Activated CD4-positive, alpha-beta T cell treated with anti-CD3 and anti-CD28 coated beads for 36 hours (primary cell): ENCODE measurements around the gene SYS1. TPM values are rescaled to one million over a fixed set of nuclear protein-coding genes. Genes with fewer than 3 reads are reported as not detected.

ENCODE experiments used
- ATAC-seq: fragments of 200-7000 bp; cut with Tn5 transposase; one replicate; pipeline ENCODE4 v1.10.0; 2021; ENCODE audit warnings: mild to moderate bottlenecking, moderate library complexity
- CTCF ChIA-PET: fragments of 350-600 bp; sonication (Branson Sonifier 250); formaldehyde crosslinking; loops from one replicate; lab custom pipeline; 2021; ENCODE audit warnings: antibody characterized with exemption; lab: Charles Lee
- POLR2A ChIA-PET: fragments of 350-600 bp; sonication (Branson Sonifier 250); formaldehyde crosslinking; loops from one replicate; lab custom pipeline; 2021; ENCODE audit warnings: antibody characterized with exemption, inconsistent platforms; lab: Charles Lee
- DNase-seq: peaks from one replicate; pipeline ENCODE4 v3.0.0-alpha.2; 2020
- H3K27ac Mint-ChIP-seq: one replicate; pipeline ENCODE4 v1.8.0; 2021; ENCODE audit warnings: mixed read lengths
- H3K27me3 Mint-ChIP-seq: one replicate; pipeline ENCODE4 v1.8.0; 2021; ENCODE audit warnings: mixed read lengths
- H3K36me3 Mint-ChIP-seq: one replicate; pipeline ENCODE4 v1.8.0; 2021; ENCODE audit warnings: low read depth, mixed read lengths
- H3K4me1 Mint-ChIP-seq: one replicate; pipeline ENCODE4 v1.8.0; 2021; ENCODE audit warnings: mixed read lengths
- H3K4me3 Mint-ChIP-seq: one replicate; pipeline ENCODE4 v1.8.0; 2021; ENCODE audit warnings: mild to moderate bottlenecking, moderate library complexity, mixed read lengths
- H3K9me3 Mint-ChIP-seq: one replicate; pipeline ENCODE4 v1.8.0; 2021; ENCODE audit warnings: low read depth, mixed read lengths
- intact Hi-C, 2 experiments: fragments of 100-400 bp; cut with DNase I in 1 of 2; cut with micrococcal nuclease in 1 of 2; formaldehyde crosslinking; loops; one replicate each; pipeline versions ENCODE4 v1.14.2 to v1.15.1; 2022 to 2024; cut with DNase I, micrococcal nuclease
- total RNA-seq, 2 experiments: library from RNA; stranded (reverse); gene quantifications; one replicate each; pipeline ENCODE4 v1.2.3, GENCODE V29; 2021

The SYS1 gene
- total RNA-seq, 2 experiments from 2014 or later, result 16.1 to 26.1 TPM

GRCh38 chr20:45323731-45324130 is 39.2 kb upstream of the SYS1 start:
- H3K27ac Mint-ChIP-seq, result no peak overlapping the region
- H3K4me1 Mint-ChIP-seq, result peaks cover 16% of the 10 kb centered on the region
- ChIA-PET POLR2A (no interaction called here), CTCF (interaction anchor here (1.0 to 3.3 kb wide), 7 partner anchors 10 to 133 kb away, joined by 3 to 16 read pairs (median 3); partner anchors contain the start of gene SYS1)
- ATAC-seq (no peak), DNase-seq (no peak)
- H3K36me3 Mint-ChIP-seq, result peaks cover 13% of the 10 kb centered on the region
- no peaks in the 10 kb centered on the region for H3K9me3 Mint-ChIP-seq
- no peak overlapping the region for H3K4me3 Mint-ChIP-seq
- intact Hi-C loops, result no loop called here
- no peaks in the 10 kb centered on the region for H3K27me3 Mint-ChIP-seq

GRCh38 chr20:45325371-45325770 is 37.6 kb upstream of the SYS1 start:
- Mint-ChIP-seq H3K4me1 (peaks cover 8% of the 10 kb centered on the region), H3K27me3 (no peaks in the 10 kb centered on the region)
- CTCF ChIA-PET, result interaction anchor here (2.0 kb wide), 1 partner anchor 38 kb away, joined by 5 read pairs; the partner anchor contains the start of gene SYS1

GRCh38 chr20:45328451-45328850 is 34.5 kb upstream of the SYS1 start:
- CTCF ChIA-PET, result interaction anchor here (0.6 to 1.1 kb wide), 2 partner anchors 27 to 34 kb away, joined by 3 read pairs; no protein-coding TSS in a partner anchor
- Mint-ChIP-seq H3K4me1 (no peaks in the 10 kb centered on the region), H3K4me3 (no peak overlapping the region), H3K27ac (no peak overlapping the region), H3K27me3 (no peaks in the 10 kb centered on the region), H3K36me3 (peaks cover 34% of the 10 kb centered on the region), H3K9me3 (no peaks in the 10 kb centered on the region)
- POLR2A ChIA-PET, result no interaction called here
- DNase-seq, result no peak
- ATAC-seq, result no peak
- intact Hi-C loops, result no loop called here

More at GRCh38 chr20:45325371-45325770, 37.6 kb upstream of the SYS1 start:
- Mint-ChIP-seq H3K4me3 (no peak overlapping the region), H3K36me3 (peaks cover 24% of the 10 kb centered on the region), H3K27ac (no peak overlapping the region), H3K9me3 (no peaks in the 10 kb centered on the region)
- no peak for DNase-seq
- no peak for ATAC-seq
- intact Hi-C loops, result no loop called here
- POLR2A ChIA-PET, result no interaction called here

GRCh38 chr20:45329497-45330319 is 33.2 kb upstream of the SYS1 start:
- peaks cover 34% of the 10 kb centered on the region for H3K36me3 Mint-ChIP-seq
- H3K4me1 Mint-ChIP-seq, result no peaks in the 10 kb centered on the region
- POLR2A ChIA-PET, result no interaction called here
- intact Hi-C loops, result no loop called here
- no peak for ATAC-seq
- DNase-seq, result no peak
- H3K27me3 Mint-ChIP-seq, result no peaks in the 10 kb centered on the region
- no peak overlapping the region for H3K27ac Mint-ChIP-seq
- no peak overlapping the region for H3K4me3 Mint-ChIP-seq
- CTCF ChIA-PET, result no interaction called here
- H3K9me3 Mint-ChIP-seq, result no peaks in the 10 kb centered on the region

GRCh38 chr20:45330476-45330875 is 32.5 kb upstream of the SYS1 start:
- H3K27ac Mint-ChIP-seq, result no peak overlapping the region
- H3K4me1 Mint-ChIP-seq, result no peaks in the 10 kb centered on the region
- no peak for DNase-seq
- no peak for ATAC-seq
- no peaks in the 10 kb centered on the region for H3K9me3 Mint-ChIP-seq
- intact Hi-C loops, result no loop called here
- no peak overlapping the region for H3K4me3 Mint-ChIP-seq
- ChIA-PET CTCF (no interaction called here), POLR2A (no interaction called here)
- H3K36me3 Mint-ChIP-seq, result peaks cover 32% of the 10 kb centered on the region
- H3K27me3 Mint-ChIP-seq, result no peaks in the 10 kb centered on the region

GRCh38 chr20:45336530-45337366 is 26.2 kb upstream of the SYS1 start:
- Mint-ChIP-seq H3K9me3 (no peaks in the 10 kb centered on the region), H3K27ac (no peak overlapping the region), H3K4me1 (no peaks in the 10 kb centered on the region), H3K36me3 (peaks cover 12% of the 10 kb centered on the region), H3K27me3 (no peaks in the 10 kb centered on the region), H3K4me3 (no peak overlapping the region)
- ChIA-PET CTCF (interaction anchor here (0.7 to 1.8 kb wide), 4 partner anchors 14 to 100 kb away, joined by 3 to 4 read pairs (median 4); no protein-coding TSS in a partner anchor), POLR2A (no interaction called here)
- ATAC-seq (no peak), DNase-seq (no peak)
- intact Hi-C loops, result no loop called here

GRCh38 chr20:45337367-45338120 is 25.4 kb upstream of the SYS1 start:
- DNase-seq, result no peak
- no peak overlapping the region for H3K27ac Mint-ChIP-seq

GRCh38 chr20:45338121-45339030 is 24.6 kb upstream of the SYS1 start:
- ChIA-PET CTCF (interaction anchor here (0.6 to 0.8 kb wide), 4 partner anchors 21 to 126 kb away, joined by 3 read pairs; no protein-coding TSS in a partner anchor), POLR2A (interaction anchor here (0.5 to 0.7 kb wide), 2 partner anchors 73 to 1010 kb away, joined by 3 read pairs; no protein-coding TSS in a partner anchor)
- Mint-ChIP-seq H3K4me3 (no peak overlapping the region), H3K27me3 (no peaks in the 10 kb centered on the region), H3K4me1 (no peaks in the 10 kb centered on the region), H3K27ac (no peak overlapping the region), H3K9me3 (no peaks in the 10 kb centered on the region), H3K36me3 (peaks cover 11% of the 10 kb centered on the region)
- ATAC-seq (no peak), DNase-seq (no peak)
- intact Hi-C loops, result no loop called here

More at GRCh38 chr20:45337367-45338120, 25.4 kb upstream of the SYS1 start:
- POLR2A ChIA-PET, result interaction anchor here (0.5 kb wide), 1 partner anchor 73 kb away, joined by 3 read pairs; no protein-coding TSS in a partner anchor
- Mint-ChIP-seq H3K36me3 (peaks cover 12% of the 10 kb centered on the region), H3K4me1 (no peaks in the 10 kb centered on the region), H3K9me3 (no peaks in the 10 kb centered on the region), H3K4me3 (no peak overlapping the region), H3K27me3 (no peaks in the 10 kb centered on the region)
- intact Hi-C loops, result no loop called here
- CTCF ChIA-PET, result interaction anchor here (0.8 kb wide), 1 partner anchor 100 kb away, joined by 3 read pairs; no protein-coding TSS in a partner anchor
- ATAC-seq, result no peak

GRCh38 chr20:45339084-45339483 is 23.9 kb upstream of the SYS1 start:
- Mint-ChIP-seq H3K9me3 (no peaks in the 10 kb centered on the region), H3K36me3 (peaks cover 11% of the 10 kb centered on the region), H3K4me3 (no peak overlapping the region), H3K27ac (no peak overlapping the region), H3K27me3 (no peaks in the 10 kb centered on the region), H3K4me1 (peaks cover 4% of the 10 kb centered on the region)
- CTCF ChIA-PET, result interaction anchor here (0.6 to 0.7 kb wide), 4 partner anchors 22 to 125 kb away, joined by 3 read pairs; no protein-coding TSS in a partner anchor
- DNase-seq, result no peak
- POLR2A ChIA-PET, result interaction anchor here (0.7 kb wide), 1 partner anchor 1009 kb away, joined by 3 read pairs; no protein-coding TSS in a partner anchor
- intact Hi-C loops, result no loop called here
- ATAC-seq, result no peak

- CTCF ChIA-PET, result interaction anchor here (0.6 to 2.2 kb wide), 2 partner anchors 23 to 49 kb away, joined by 3 to 8 read pairs; partner anchors contain the start of gene SYS1
- Mint-ChIP-seq H3K4me3 (no peak overlapping the region), H3K36me3 (peaks cover 11% of the 10 kb centered on the region), H3K27ac (no peak overlapping the region), H3K27me3 (no peaks in the 10 kb centered on the region), H3K9me3 (no peaks in the 10 kb centered on the region), H3K4me1 (peaks cover 11% of the 10 kb centered on the region)
- intact Hi-C loops, result no loop called here
- DNase-seq (no peak), ATAC-seq (no peak)
- POLR2A ChIA-PET, result no interaction called here
These were observed 23.2 kb upstream of the SYS1 start for GRCh38 chr20:45339799-45340198.
